Loucy (cell line): ENCODE data around the gene B9D2.

Source experiments
- EZH2phosphoT487 ChIP-seq: fragments of 200-600 bp; IDR thresholded peaks from 2 replicates; pipeline ENCODE4 v1.6.1; 2018; ENCODE audit warnings: antibody characterized with exemption, mild to moderate bottlenecking, moderate library complexity, borderline replicate concordance
- TF ChIP-seq, protein P1 (sequence below): fragments of 200-600 bp; sonication (generic); conservative IDR thresholded peaks from 2 replicates; pipeline ENCODE4 v1.5.1; 2014; ENCODE audit warnings: mild to moderate bottlenecking, antibody characterized with exemption, low read length

DNA sequence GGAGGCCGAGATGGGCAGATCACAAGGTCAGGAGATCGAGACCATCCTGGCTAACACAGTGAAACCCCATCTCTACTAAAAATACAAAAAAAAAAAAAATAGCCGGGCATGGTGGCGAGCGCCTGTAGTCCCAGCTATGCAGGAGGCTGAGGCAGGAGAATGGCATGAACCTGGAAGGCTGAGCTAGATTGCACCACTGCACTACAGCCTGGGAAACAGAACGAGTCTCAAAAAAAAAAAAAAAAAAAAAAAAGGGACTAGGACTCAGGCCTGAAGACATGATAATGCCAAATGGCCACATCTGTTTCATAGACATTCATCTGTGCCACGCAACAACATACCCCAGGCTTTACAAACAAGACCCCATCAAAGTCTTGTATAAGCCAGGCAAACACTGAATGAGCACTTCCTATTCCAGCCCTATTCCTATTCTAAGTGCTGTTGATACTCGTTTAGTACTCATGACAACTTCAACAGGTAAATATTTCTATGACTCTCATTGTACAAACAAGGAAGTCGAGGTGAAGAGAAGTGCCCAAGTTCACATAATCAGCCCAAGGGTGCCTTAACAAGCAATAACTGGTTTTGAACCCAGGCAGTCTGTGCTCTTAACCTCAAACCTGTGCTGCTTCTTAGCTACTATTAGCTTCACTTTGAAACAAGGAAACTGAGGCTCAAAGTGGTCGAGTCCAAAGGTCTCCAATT lies 1.7 kb downstream of the B9D2 start:
- TF ChIP-seq, protein P1, sequence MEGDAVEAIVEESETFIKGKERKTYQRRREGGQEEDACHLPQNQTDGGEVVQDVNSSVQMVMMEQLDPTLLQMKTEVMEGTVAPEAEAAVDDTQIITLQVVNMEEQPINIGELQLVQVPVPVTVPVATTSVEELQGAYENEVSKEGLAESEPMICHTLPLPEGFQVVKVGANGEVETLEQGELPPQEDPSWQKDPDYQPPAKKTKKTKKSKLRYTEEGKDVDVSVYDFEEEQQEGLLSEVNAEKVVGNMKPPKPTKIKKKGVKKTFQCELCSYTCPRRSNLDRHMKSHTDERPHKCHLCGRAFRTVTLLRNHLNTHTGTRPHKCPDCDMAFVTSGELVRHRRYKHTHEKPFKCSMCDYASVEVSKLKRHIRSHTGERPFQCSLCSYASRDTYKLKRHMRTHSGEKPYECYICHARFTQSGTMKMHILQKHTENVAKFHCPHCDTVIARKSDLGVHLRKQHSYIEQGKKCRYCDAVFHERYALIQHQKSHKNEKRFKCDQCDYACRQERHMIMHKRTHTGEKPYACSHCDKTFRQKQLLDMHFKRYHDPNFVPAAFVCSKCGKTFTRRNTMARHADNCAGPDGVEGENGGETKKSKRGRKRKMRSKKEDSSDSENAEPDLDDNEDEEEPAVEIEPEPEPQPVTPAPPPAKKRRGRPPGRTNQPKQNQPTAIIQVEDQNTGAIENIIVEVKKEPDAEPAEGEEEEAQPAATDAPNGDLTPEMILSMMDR = no peak
- no peak for TF ChIP-seq EZH2phosphoT487
